Embryonic facial prominence (tissue), 1 donor: Measurements from ENCODE around the gene RBBP7.
"Not testable (repeated sequence)": the region's sequence is repeated elsewhere in the genome, so short reads cannot be mapped to it uniquely, and the experiment has no call there.

Experiments used
- DNase-seq: peaks from one replicate; pipeline ENCODE4 v3.0.0-alpha.2; 2016; ENCODE audit errors: extremely low spot score

RBBP7 gene

DNA sequence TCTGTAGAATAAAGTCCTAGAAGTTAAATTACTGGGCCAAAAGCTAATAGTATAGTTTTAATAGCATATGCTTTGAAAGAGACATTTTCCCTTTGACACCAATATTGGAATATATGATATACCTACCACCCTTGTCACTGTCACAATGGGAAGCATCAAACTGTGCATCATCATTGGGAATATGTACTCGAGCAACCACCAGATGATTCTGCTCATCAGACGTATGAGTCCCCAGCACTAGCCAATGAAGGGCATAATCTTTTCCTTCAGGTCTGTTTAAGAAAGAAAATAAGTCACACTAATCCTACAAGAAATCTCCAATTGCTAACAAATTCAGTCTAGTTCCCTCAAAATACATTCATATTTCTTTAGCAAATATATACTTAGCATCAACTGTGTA, 7.3 kb downstream of the RBBP7 start:
- no peak for DNase-seq

DNA sequence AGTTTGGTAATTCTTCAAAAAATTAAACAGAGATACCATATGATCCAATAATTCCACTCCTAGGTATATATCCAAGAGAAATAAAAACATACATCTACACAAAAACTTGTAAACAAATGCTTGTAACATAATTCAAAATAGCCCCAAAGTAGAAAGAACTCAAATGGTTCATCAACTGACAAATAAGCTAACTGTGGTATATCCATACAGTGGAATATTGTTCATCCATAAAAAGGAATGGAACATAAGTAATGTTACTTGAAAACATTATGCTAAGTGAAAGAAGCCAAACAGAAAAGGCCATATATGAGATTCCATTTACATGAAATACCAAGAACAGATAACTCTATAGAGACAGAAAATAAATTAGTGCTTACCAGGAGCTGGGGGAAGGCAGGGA, 13.4 kb downstream of the RBBP7 start:
- DNase-seq: no peak

DNA sequence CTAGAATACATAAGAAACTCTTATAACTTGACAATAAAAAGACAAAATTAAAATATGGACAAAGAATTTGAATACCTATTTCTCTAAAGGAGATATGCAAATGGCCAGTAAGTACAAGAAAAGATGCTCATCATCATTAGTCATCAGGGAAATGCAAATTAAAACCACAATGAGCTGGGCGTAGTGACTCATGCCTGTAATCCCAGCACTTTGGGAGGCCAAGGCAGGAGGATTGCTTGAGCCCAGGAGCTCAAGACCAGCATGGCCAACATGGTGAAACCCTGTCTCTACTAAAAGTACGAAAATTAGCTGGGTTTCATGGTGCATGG, 14.1 kb downstream of the RBBP7 start:
- DNase-seq: not testable (repeated sequence)

DNA sequence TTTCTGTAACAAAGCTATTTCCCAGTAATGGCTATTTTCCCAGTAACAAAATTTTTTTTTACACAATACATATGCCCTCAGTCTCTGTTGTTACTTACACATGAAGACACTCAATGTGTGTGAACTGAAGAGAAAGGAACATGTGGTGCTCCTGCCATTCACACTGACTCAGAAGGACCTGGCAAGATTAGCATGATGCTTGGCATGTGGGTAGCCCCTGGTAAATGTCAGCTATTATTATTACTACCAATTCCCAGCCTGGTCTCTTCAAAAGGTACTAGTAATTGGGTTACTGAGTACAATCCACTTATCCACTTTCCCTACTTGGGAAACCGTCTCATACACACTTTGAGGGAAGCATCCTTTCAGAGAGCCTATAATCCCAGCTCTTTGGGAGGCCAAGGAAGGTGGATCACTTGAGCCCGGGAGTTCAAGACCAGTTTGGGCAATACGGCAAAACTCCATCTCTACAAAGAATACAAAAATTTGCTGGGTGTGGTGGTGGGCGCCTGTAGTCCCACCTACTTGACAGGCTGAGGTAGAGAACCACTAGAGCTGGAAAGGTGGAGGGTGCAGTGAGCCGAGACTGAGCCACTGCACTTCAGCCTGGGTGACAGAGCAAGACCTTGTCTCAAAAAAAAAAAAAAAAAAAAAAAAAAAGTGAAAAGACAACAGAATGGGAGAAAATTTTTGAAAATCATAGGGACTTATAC, 14.6 kb downstream of the RBBP7 start:
- no peak for DNase-seq

DNA sequence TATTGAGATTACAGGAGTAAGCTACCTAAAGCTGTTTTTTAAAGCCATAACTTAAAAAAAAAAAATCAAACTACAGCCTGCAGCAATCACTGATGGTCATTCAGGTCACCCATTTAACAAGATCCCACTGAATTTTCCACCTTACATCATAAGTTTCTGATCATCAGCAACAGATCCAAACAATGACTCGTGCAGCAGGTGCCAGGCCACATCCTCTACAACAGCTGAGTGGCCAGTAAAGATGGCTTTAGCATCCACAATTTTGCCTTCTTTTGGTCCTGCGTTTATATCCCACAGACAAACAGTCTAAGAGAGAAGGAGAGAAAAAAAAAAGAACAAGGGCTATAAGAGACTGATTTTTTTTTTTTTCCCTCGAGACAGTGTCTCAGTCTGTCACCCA, 16.6 kb downstream of the RBBP7 start:
- DNase-seq: no peak

DNA sequence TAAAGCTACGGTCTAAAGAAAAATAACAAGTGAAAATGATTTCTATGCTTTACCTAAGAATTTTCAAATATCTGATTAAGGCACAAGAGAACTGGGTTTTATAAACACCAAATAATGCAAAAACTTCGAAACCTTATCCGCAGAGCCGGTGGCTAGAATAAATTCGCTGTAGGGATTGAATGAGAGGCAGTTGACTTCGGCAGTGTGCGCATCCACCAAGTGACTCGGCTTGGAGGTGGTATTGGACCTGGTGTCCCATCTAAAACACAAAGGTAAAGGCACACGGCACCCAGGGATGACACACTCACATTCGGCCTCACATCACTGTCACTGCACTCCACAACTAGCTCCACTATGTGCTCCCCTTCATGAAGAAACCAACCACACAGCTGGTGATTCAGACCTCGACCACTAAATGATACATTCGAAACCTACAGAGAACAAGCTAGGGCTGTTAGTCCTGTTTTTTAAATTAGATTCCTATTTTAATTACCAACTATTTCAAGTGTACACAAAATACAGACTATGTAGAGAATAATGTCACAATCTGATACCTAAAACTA, 17.5 kb downstream of the RBBP7 start:
- DNase-seq: no peak

DNA sequence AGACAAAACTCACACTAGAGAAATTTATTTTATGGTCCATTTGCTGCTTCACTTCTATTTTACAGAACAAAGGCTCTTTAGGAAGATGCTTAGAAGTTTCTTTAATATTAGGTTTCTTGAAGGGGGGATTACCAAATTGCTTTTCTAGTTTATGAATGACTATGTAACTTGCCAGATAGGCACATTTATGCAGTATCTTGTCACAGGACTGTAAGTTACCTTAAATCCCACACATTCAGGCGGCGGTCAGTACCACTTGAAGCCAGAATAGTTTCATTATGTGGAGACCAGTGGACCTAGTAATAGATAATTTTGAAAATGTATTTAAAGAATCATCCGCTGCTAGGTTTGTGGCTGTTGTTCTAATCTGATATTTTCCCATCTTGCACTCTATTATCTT, 18.3 kb downstream of the RBBP7 start:
- DNase-seq: no peak

DNA sequence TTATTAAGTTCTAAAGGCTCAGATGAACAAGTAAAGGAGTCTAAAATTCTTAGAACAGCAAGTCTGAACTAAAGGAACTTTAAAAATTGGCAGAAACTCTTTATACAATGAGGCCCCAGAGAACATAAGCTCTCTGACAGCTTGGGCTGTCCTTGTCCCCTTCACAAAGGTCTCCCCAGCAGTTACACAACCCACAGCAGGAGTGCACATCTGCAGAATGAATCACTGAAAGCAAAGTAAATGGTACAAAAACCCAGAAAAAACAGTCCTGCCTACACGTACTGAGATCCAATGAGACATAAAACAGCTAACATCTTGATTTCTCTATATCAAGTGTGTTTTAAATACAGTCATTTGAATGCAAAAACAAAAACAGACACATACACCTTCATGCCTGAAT, 18.7 kb downstream of the RBBP7 start:
- DNase-seq: no peak

DNA sequence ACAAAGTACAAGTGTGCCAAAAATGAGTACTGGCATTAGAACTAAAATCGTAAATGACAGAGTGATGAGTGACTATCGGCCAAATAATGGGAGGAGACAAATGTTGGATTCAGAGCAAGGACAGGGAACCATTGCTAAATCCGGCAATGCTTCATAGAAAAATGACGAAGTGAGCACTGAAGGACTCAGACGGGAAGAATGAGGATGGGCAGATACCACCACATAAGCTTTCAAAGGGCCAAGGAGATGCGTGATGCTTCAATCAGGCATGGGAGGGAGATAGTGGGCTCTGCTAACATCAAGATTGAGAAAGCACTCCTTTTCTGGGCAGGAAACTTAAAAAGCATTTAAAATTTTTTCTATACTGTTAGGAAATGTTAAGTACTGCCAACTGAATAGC, 21.6 kb downstream of the RBBP7 start:
- no peak for DNase-seq

DNA sequence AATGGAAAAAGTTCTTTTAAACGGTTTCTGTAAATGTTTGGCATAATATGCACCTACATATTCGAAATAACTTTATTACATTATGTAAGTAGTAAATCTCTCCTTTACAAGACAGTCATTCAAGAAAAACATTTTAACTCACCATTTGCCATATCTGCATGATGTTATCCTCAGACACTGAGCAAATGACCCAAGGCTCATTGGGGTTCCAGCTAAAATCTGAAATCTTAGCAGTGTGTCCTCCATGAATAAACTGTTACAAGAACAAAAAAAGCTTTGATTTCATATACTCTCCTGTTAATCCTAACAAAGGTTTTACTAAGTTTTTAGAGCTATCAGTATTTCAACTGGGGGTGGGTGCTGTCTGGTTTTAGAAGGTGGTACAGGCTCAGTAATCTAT, 24.5 kb downstream of the RBBP7 start:
- DNase-seq: no peak

DNA sequence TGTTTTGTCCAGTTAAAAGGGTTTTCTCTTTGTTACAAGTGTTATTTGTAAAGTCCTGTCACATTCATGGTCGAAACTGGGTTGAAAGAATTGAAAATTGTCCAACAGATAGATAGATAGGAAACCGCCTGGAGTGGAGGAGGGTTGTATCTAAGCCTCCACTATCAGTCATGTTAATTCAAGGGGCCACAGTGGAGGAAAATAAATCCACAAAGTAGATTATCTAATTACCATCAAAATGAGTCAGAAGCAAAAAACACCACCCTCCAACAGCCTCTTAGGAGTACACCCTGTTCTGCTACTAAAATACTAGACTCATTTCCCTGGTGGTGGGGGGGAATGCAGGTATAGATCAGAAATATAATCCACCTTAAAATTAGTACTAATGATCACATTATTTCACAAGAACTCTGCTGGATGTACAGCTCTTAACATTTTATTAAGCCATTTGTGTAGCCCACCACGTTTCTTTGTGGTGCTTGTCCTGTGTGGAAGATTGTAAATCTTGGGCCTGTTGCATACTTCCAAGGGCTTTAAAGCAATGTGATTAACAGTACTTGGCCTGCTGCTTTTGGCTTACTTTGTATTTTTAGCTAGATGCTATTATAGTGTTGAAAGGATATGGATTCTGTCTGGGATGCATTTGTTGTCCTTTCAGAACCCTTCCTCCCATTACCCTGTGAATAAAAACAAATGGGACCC, 26.8 kb downstream of the RBBP7 start:
- DNase-seq: no peak

DNA sequence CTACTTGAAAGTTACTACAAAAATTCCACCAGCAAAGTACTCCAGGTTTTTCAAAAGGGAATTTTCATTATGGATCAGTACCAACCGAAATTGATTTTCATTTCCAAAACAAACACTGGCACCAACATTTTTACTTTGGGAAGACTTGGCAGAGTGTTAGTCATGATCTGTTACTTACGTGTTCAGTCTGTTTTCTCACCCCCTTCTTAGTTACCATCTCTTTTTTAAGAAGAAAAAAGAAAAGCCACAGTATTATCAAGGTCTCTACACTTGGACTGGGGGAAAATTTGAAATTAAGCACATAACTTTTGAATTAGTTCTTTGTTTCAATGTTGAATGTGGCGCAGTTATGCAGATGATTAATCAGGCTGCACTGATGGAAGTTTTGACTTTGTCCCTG, 27.5 kb downstream of the RBBP7 start:
- no peak for DNase-seq

DNA sequence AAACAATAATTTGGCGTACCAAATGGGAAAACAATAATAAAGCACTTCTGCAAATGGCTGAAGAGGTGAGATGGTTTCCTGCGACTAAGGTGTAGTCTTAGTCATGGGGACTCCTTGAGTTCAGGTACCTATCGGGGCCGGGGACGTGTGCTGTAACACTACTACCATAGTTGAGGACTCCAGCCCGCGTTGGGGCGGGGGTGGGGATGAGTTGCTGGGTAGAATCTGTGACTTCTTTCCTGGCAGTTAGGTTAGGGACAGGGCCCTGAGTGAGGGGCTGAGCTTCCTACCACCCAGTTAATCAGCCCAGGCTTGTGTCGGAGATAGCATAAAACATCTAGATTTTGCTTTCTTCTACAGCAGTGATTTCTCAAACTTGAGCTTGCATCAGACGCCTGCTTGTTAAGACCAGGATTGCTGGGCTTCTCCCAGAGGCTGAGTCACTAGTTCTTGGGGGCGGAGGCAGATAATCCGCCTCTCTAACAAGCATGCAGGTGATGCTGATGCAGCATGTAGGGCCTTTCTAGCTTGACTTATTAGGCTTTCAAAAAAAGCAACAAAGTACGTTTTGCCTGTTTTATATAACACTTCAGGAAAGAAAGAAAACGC, 30.2 kb downstream of the RBBP7 start:
- DNase-seq: no peak

DNA sequence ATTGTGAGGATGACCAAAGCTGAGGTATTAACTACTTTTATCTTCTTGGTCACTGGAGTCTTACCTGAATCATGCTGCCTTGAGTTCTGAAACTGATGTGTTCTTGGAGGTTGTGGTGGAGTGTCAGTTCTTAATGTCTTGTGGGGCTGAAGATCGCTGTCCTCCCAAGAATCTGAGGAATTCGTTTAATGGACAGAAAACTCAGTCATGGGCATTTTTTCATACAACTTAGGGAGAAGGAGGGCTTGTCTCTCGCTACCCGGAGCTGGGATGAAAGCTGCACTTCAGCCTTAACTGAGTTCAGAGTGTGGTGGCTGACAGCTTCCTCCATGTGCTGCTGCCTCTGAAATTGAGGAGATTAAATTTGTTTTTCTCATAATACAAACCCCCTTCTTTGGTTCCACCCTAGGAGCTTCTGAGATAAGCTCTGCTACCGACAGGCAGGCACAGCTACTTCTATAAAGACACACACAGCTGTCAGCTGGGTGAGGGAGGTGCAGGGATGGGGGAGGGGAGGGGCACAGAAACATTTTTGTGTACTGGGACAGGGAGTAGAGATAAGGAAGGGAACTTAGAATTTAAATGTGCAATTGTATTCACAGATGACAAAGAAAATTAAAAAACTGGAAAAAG, 30.8 kb downstream of the RBBP7 start:
- no peak for DNase-seq

DNA sequence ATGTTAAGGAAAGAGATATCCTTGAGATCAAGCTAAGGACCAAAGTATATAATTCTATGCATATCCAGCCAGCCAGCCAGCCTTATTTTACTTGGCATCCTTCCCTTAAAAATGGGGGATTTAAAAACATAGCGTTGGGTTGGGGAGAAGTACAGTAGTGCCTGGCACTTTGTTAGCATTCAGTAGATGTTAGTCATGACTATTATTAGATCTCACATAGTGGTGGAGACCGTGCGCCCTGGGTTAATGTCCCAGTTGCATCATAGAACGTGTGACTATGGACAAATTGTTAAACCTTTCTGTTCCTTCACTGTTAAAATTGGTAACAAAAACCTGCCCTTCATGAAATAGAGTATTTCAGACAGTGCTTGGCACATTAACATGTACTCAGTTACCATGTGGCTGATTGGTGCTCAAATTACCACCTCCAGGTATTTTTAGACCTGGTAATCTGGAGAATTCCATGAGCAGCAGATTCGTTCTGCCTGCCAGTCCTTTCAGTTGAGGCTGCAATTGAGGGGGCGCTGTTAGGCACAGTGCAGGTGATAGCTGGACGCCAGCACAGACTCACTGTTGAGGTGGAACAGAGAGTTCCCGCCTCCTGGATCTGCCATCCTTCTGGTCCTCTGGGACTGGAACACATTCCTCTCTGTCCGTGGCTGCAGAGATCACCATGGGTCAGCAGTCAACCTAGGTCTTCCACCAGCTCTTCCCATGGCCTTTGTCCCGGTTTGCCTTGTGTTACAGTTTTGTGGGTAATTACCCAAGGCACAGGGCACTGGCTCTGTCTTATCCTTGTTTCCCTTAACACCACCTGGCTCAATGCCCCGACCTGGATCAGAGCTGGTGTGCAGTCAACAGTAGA, 31.7 kb downstream of the RBBP7 start:
- DNase-seq: no peak

DNA sequence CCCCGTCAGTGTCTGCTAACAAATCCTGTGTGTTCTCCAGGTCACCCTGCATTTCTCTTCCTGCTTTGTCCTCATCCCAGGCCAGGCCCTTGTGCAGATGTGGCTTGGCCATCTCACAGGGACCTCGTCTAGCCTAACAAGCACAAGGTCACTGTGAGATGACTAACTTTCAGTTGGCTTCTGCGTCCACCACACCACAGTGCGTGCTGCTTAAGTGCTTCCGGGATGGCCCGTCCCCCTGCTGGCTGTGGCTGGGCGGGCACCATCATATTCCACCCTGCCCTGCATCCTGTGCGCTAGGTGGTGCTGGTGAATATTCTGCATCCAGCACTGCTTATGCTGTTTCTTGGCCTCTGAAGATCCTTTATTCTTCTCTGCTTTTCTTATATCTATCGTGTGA, 33.8 kb downstream of the RBBP7 start:
- no peak for DNase-seq

DNA sequence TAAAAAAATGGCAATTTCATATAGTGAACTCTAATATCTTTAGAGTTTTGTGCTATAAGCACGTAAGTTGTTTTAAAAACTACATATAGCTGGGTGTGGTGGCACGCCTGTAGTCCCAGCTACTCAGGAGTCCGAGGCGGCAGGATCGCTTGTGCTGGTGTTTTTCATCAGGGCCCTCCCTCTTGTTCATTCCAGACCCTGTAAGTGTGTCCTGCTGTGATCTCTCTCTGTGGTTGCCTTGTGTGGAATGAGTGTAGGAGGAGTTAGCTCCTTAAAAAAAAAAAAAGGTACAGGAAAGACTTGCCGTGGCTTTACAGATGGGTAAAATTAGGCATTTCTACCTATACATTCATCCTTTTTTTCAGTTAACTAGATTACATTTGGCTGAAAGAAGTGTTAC, 35.4 kb downstream of the RBBP7 start:
- no peak for DNase-seq

DNA sequence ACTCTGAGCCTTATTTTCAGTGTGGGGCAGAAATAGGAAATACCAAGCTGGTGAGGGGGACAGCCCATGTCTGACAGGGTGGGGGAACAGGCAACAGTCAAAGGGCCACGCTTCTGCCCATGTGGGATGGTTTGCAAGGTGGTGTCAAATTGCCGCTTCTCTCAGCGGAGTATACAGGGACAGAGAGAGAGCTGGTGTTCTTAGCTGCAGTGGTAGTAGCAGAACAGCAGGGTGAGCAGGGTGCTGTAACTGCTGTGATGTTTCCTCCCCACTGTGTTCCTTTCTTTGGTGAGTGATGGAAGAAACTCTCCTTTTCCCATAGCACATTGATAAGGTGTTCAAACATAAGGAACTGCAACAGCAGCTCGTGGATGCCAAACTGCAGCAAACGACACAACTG, 37.9 kb downstream of the RBBP7 start:
- no peak for DNase-seq

DNA sequence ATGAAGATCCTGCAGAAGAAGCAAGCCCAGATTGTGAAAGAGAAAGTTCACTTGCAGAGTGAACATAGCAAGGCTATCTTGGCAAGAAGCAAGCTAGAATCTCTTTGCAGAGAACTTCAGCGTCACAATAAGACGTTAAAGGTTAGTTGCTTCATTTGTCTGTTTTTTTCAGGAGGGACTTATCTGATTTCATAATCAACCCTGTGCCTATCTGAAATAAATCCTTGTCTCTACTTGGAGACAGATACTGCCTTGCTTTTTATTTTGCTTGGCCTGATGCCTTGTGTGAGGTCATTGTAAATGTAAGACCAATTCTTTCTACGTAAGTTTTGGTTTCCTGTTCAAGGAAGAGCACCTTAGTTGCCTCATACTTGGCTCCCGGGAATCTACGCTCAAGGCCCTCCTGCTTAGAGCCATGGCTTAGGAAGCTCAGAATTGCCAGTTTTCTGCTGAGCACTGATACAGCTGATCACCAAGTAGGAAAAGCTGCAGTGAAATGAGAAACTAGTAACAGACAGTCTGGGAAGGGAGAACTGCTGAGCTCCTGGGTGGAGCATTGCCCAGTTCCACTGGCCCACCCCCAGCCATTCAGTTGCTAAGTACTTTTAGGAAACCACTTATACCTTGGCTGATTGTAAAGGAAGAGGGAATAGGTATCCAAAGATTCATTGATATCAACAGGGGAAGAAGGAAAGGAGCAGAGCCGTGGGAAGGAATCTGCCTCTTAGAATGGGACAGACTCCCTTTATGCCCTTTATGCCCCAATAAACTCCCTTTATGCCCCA, 41.8 kb downstream of the RBBP7 start:
- DNase-seq: no peak

DNA sequence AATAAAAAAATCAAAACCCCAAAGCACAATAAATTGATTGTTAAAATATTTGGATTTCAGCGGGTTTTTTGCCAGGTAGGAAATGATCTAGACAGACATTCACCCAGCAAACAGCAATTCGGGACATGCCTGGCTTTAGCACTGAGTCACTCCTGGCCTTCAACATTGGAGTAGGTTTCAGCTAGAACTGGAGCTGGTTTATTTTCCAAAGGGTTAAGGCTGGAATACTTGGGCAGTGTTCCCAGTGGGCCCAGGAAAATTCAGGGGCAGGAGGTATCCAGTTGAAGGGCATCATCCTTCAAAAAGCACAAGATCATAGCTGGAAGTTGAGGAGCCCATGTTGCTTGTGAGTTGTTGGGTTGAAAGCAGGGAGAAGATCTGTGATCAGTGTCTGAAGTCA, 42.9 kb downstream of the RBBP7 start:
- DNase-seq: no peak

DNA sequence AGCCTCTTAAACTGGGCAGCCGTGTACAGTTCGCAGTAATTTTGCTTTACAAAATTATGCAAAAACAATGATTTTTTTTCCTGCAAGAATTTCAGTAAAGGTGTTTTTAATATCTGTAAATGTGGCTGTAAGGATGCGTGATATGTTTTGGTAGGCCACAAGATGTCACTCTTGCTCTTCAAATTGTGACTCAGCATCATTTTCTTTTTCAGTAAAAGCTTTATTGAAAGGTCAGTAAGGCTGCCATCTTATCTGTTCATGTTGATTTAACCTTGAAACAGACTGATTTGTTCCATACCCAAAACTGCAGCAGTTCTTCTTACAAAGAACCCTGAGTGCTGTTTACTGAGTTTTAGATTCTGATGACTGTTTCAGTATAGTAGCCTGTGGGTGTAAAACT, 44.0 kb downstream of the RBBP7 start:
- no peak for DNase-seq
